ENCODE results near the gene NRXN3.

The NRXN3 gene

DNA sequence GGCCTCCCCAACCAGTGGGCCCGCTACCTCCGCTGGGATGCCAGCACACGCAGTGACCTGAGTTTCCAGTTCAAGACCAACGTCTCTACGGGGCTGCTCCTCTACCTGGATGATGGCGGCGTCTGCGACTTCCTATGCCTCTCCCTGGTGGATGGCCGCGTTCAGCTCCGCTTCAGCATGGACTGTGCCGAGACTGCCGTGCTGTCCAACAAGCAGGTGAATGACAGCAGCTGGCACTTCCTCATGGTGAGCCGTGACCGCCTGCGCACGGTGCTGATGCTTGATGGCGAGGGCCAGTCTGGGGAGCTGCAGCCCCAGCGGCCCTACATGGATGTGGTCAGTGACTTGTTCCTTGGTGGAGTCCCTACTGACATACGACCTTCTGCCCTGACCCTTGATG is 73.0 kb downstream of the NRXN3 start:
- no peak for DNase-seq (ENCODE audit: low read depth)

GRCh38 chr14:78245238-78245637 is 75.1 kb downstream of the NRXN3 start:
- no peak for DNase-seq (ENCODE audit: low read depth)

DNA sequence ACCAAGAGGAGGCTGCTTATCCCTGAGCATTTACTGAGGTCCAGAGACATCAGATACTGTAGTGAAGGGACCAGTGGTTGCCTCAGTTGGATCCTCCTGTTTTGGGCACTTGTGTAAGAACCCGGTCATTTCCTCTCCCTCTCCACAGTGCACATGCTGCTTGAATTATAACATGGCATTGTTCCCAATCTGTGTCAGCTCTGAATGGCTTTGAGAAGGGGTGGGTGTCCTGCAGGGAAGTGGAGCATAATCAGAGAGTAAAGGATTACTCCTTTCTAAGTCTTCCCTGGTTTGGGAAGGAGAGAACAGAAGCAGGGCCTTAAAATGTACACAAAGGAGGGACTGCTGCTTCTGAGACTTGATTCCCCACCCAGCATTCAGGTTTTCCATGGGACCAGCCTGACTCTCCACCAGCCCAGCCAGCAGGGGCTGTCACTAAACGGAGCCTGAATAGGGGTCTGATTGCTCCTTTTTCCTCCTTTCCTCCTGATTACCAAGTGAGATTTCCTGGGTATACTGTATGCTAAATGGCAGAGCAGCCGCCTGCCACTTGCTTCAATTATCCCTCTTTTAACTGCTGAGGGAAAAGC is 78.4 kb downstream of the NRXN3 start:
- DNase-seq (ENCODE audit: low read depth), result no peak

DNA sequence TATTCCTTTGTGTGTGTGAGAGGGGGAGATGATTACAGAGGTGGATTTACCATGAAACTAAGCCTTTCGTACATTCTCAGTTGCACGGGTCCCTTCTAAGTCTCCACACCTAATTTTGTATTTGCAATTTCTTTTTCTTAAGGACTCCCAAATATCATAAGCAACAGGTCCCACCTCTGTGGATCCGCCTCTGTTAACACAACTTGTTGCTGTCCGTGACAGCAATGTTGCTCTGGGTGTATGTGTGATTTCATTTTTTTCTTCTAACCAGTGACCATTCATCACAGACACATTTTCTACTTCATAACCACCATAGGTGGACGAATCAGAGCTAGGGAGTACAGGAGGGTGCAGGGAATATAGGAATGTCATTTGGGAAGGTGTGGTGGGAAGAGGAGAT is 81.1 kb downstream of the NRXN3 start:
- no peak for DNase-seq (ENCODE audit: low read depth)

- DNase-seq (ENCODE audit: low read depth), result no peak
These were observed 83.8 kb downstream of the NRXN3 start for GRCh38 chr14:78253986-78254385.

- DNase-seq (ENCODE audit: low read depth), result no peak
These were observed 84.8 kb downstream of the NRXN3 start for GRCh38 chr14:78254911-78255461.

GRCh38 chr14:78259831-78260230 is 89.7 kb downstream of the NRXN3 start:
- DNase-seq (ENCODE audit: low read depth), result no peak

- DNase-seq (ENCODE audit: low read depth), result no peak
These were observed 108.5 kb downstream of the NRXN3 start for GRCh38 chr14:78278464-78279250.

DNA sequence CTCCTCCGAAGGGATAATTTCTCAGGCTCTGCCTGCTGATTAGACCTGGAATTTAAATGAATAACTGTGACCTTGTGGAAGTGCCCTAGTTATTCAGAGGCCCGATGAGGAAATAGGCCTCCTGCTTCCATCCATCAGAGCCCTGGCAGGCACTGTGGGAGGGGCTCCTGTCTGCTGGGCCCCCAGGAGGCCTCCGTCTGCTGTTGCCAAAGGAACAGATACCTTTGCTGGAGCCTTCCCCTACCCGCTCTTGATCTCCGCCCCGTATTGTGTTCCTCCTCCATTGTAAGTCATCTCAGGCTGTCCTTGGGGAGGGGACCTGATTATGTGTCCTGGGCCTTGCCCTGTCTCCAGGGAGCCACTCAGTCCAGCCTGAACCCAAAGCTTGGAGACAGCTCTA is 112.3 kb downstream of the NRXN3 start:
- no peak for DNase-seq (ENCODE audit: low read depth)

DNA sequence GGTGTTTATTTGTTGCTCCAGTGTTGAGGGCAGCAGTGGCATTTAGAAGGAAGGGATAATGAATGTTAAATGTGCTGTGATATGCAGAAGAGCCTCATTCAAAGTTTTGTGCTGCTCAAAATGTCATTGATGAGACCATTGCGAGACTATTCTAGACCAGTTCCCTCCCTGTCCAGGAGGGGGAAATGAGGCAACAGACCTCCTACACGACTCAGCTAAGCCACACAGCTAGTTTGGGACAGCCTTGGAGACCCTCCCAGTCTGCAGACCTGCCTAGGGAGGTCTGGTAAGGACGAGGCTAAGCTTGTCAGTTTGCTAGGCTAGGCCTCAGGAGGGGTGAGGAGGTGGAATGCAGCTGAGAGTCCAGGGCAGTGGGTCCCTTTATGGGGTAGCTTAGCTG is 116.0 kb downstream of the NRXN3 start:
- DNase-seq (ENCODE audit: low read depth), result no peak

- no peak for DNase-seq (ENCODE audit: low read depth)
These were observed 121.8 kb downstream of the NRXN3 start for GRCh38 chr14:78292003-78292402.

GRCh38 chr14:78297858-78298257 is 127.7 kb downstream of the NRXN3 start:
- no peak for DNase-seq (ENCODE audit: low read depth)

DNA sequence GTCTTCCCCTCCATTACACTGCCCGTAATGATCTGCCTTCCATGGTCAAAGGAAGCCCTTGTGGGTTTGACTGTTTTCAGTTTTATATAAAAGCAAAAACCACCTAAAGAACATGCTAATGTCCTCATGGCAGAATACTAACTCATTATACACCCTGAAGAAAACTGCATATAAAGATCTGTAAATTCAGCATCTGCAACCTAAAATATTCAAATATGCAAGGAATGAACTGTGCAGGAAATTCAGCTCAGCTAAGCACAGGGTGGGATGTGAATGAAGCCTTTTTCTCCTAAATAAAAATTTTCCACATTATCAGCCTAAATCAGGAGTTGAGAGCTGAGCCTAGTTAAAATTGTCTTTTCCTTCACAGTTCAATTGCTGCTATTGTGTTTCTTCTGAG is 128.1 kb downstream of the NRXN3 start:
- no peak for DNase-seq (ENCODE audit: low read depth)

- DNase-seq (ENCODE audit: low read depth), result no peak
These were observed 132.7 kb downstream of the NRXN3 start for GRCh38 chr14:78302841-78303240.

- no peak for DNase-seq (ENCODE audit: low read depth)
These were observed 137.5 kb downstream of the NRXN3 start for GRCh38 chr14:78307671-78308070.

DNA sequence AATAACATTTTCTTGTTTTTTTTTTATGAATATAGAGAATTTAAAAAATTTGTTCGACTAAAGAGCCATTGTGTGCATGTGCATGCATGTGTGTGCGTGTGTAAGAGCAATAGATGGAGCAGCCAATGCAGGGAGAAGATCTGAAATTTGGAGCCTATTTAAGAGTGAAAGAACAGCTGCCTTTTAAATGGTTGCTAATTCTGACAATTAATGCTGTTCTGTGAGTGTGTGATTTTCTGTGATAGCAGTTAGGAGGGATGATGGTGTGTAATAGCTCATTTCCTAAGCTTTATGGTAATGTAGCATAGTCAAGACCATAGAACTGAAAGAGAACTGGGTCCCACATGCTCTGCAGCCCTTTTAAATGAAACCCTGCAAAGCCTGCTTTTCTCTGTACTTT is 137.9 kb downstream of the NRXN3 start:
- no peak for DNase-seq (ENCODE audit: low read depth)

- DNase-seq (ENCODE audit: low read depth), result no peak
These were observed 140.1 kb downstream of the NRXN3 start for GRCh38 chr14:78310272-78310671.

- no peak for DNase-seq (ENCODE audit: low read depth)
These were observed 143.3 kb downstream of the NRXN3 start for GRCh38 chr14:78313499-78313898.

DNA sequence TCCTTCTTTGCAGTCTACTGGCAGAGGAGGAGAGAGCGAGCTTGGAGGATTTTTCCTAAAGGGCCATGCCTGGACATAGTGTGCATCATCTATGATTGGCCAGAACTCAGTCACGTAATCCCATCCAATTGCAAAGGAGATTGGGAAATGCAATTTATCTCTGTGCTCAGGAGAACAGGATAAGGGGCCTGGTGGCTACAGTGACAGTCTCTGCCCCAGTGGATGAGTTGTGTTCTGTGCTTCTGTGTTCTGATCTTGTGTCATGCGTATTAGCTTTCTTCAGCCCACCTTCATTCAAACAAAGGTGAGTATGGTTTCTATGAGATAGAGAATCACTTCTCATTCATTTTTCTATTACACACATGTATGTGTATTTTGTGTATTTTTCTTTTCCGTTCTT is 144.3 kb downstream of the NRXN3 start:
- DNase-seq (ENCODE audit: low read depth), result no peak

DNA sequence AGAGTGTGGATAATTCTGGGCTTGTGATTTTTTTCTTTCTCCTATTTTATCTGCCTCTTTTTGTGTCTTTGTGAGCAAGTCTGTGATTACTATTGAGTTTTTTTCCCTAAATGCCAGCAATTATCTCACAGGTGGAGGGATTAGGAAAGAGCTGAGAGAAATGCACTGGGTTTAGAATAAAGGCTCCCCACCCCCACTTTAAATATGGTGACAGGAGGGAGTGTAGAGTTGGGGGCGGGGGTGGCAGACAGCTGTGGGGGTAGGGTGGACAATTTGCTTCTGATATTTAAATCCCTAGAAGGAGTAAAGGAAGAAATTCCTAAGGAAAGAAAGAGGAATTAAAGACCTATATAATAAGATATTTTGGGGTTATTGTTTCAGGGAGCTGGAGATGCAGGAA is 145.9 kb downstream of the NRXN3 start:
- no peak for DNase-seq (ENCODE audit: low read depth)

GRCh38 chr14:78316786-78317185 is 146.6 kb downstream of the NRXN3 start:
- no peak for DNase-seq (ENCODE audit: low read depth)

- no peak for DNase-seq (ENCODE audit: low read depth)
These were observed 149.2 kb downstream of the NRXN3 start for GRCh38 chr14:78319406-78319805.

DNA sequence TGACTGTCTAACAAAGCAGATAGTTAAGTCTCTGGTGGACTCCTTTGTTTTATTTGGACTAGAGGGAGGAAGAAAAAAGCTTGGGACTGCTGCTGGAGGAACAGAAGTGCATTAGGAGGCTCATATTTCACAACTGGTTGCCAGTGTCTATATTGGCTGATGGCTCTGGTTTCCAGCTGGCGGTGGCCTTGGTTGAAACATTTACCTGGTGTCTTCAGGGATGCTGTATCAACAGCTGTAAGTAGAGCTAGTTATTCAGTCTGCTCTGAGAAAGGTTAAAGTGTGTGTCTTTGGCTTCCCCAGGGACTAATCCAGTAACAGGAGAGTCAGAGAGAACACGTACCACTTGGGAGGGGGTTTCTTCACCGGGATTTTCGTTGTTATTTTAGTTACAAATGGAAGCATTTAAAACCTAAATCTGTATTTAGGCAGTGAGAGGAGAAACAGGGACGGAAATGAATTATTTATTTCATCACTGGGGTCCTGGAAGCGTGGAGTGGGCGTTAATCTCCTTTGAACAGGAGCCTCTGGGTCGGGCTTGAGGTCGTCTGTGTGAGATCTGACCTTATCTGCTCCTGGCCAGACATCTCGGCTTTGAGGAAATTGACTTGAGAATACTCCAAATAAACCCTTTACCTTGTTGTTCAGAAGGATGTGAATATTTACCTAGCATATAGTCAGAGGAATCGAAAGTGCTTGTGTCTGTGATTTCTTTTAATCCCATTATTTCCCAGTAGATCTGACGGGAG is 149.9 kb downstream of the NRXN3 start:
- DNase-seq (ENCODE audit: low read depth), result no peak

Measured in GM04503 (cell line).